ENCODE data around the gene BAIAP3. TPM values are rescaled to one million over a fixed set of nuclear protein-coding genes. Genes with fewer than 3 reads are reported as not detected.

The BAIAP3 gene
- total RNA-seq, 1 donor from 2014 or later: 3.9 TPM

DNA sequence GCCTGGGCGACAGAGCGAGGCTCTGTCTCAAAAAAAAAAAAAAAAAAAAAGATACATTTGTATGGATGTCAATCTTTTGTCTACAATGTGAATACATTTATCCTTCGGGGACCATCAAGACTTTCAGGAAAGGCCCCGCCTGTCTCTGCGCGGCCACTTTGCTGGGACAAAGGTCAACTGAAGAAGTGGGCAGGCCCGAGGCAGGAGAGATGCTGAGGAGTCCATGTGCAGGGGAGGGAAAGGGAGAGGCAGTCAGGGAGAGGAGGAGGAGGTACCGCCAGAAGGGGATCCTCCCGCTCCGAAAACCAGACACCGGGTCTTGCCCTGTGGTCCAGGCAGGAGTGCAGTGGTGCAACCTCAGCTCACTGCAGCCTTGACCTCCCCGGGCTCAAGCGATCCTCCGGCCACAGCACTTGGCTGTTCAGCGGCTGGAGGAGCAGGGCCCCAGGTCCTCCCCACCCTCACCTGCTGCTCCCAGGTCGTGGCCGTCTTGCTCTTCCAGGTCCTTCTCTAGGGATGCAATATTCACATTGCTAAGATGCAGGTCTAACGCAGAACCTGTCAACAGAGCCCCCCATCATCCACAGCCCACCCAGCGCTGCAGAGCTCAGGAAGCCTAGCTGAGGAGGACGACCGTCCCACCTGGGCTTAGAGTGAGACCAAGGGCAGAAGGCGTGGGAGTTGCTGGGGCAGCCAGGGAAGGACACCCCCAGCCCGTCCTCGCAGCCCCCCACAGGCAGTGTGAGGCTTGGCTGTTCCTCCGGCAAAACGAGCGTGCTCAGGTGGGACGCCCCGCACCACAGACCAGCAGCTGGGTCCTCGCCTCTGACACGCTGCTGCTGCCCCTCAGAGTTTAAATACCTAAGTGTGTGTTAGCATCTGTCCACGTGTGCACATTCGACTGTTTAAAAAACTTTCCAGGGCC lies 37.9 kb downstream of the BAIAP3 start:
- peaks cover 41% of the 10 kb centered on the region for H3K36me3 ChIP-seq
- H3K27me3 ChIP-seq (ENCODE audit: low read depth): no peaks in the 10 kb centered on the region
- intact Hi-C loops (cut with micrococcal nuclease): no loop called here
- H3K4me3 ChIP-seq: no peak overlapping the region
- H3K4me1 ChIP-seq: no peaks in the 10 kb centered on the region
- DNase-seq: no peak
- H3K27ac ChIP-seq (replicated peaks): no peak overlapping the region
- H3K9me3 ChIP-seq (replicated peaks): no peaks in the 10 kb centered on the region
- TF ChIP-seq, protein P1, sequence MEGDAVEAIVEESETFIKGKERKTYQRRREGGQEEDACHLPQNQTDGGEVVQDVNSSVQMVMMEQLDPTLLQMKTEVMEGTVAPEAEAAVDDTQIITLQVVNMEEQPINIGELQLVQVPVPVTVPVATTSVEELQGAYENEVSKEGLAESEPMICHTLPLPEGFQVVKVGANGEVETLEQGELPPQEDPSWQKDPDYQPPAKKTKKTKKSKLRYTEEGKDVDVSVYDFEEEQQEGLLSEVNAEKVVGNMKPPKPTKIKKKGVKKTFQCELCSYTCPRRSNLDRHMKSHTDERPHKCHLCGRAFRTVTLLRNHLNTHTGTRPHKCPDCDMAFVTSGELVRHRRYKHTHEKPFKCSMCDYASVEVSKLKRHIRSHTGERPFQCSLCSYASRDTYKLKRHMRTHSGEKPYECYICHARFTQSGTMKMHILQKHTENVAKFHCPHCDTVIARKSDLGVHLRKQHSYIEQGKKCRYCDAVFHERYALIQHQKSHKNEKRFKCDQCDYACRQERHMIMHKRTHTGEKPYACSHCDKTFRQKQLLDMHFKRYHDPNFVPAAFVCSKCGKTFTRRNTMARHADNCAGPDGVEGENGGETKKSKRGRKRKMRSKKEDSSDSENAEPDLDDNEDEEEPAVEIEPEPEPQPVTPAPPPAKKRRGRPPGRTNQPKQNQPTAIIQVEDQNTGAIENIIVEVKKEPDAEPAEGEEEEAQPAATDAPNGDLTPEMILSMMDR (IDR thresholded peaks at IDR 0.05; ENCODE audit: borderline replicate concordance): no peak

DNA sequence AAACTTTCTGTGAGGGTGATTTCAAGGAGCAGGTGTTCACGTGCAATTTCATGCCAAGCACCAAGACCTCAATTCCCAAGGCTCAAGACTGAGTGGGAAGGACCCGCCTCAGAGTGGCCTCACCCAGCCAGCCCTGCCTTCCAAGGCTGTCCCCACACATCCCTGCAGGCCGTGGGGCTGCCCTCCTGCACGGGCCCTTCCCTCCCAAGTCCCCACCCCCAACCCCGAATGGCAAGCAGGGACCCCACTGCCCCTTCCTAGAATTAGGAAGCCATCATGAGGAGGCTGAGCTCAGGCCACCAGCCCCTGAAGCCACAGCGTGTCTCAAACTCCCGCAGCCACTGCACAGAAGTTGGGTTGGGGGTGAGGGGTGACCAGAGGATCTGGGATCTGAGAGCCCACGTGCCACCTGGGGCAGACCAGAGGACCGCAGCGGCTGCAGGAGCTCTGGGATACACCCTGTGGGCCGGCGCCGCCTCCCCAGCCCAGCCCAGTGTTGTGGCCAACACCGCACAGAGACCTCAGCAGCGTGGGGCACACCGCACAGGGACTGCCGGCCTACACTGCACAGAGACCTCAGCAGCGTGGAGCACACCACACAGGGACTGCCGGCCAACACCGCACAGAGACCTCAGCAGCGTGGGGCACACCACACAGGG lies 39.0 kb downstream of the BAIAP3 start:
- Histone ChIP-seq H3K27ac (replicated peaks) (no peak overlapping the region), H3K4me3 (no peak overlapping the region), H3K27me3 (ENCODE audit: low read depth) (no peaks in the 10 kb centered on the region), H3K4me1 (no peaks in the 10 kb centered on the region), H3K36me3 (peaks cover 33% of the 10 kb centered on the region), H3K9me3 (replicated peaks) (no peaks in the 10 kb centered on the region)
- DNase-seq: no peak
- intact Hi-C loops (cut with micrococcal nuclease): no loop called here
- TF ChIP-seq, protein P1 (IDR thresholded peaks at IDR 0.05; ENCODE audit: borderline replicate concordance): no peak

DNA sequence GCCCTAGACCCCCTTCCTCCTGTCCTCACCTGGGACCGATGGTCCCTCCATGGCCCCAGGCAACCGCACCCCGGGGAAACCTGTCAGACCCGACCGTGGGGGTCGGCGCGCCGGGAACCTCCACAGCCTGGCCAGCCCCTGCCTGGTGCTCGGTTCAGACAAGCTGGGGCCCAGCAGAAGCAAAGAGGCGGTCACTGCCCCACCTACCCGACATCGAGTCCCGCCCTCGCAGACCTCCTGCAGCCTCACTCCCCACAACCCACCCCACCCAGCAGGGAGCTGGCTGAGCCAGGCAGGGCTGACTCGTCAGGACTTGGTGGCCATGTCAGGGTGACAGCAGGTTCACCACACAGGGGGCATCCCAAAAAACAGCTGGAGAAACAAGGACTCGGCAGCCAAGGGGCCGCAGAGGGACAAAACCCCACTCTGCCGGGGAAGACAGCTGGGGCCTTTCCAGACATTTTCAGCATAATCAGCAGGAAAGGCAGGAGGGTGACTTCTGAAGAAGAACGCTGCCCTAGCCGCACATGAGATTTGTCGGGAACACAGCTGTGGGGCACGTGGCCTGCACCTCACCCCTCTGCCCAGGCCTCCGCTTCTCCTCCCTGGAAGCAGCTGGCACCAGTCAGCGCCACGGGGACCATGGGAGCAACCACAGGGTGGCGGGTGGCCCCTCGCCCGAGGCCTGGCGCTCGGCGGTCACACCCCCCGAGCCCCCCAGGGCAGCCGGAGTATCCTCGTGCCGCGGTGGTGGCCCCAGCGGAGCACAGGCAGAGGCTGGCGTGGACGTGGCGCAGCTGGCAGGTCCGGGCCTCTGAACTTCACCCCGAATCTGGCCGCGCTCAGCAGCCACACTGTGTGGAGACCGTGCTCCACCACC lies 41.2 kb downstream of the BAIAP3 start:
- DNase-seq: no peak
- Histone ChIP-seq H3K9me3 (replicated peaks) (no peaks in the 10 kb centered on the region), H3K27ac (replicated peaks) (no peak overlapping the region), H3K27me3 (ENCODE audit: low read depth) (no peaks in the 10 kb centered on the region), H3K4me3 (no peak overlapping the region), H3K4me1 (peaks cover 20% of the 10 kb centered on the region), H3K36me3 (peaks cover 20% of the 10 kb centered on the region)
- intact Hi-C loops (cut with micrococcal nuclease): no loop called here
- TF ChIP-seq, protein P1 (IDR thresholded peaks at IDR 0.05; ENCODE audit: borderline replicate concordance): no peak

DNA sequence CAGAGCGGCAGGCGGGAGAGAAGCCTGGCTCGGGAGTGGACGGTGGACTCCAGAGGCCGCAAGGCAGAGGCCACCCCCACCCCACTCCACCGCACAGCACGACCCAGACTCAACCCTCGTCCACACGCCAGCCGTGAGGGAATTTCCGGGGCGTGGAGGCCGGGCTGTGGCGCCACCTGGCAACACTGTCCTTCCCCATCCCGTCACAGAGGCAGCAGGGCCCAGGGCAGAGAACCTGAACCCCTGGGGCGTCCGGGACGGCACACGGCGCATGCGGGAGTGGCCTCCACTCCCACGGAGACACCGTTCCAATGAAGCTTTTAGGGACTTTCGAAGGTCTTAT lies 41.8 kb downstream of the BAIAP3 start:
- no peak overlapping the region for H3K4me3 ChIP-seq
- no peak for DNase-seq
- H3K36me3 ChIP-seq: peaks cover 14% of the 10 kb centered on the region
- no peaks in the 10 kb centered on the region for H3K27me3 ChIP-seq (ENCODE audit: low read depth)
- intact Hi-C loops (cut with micrococcal nuclease): no loop called here
- TF ChIP-seq, protein P1 (IDR thresholded peaks at IDR 0.05; ENCODE audit: borderline replicate concordance): no peak
- H3K4me1 ChIP-seq: peaks cover 20% of the 10 kb centered on the region
- H3K27ac ChIP-seq (replicated peaks): no peak overlapping the region
- H3K9me3 ChIP-seq (replicated peaks): no peaks in the 10 kb centered on the region

DNA sequence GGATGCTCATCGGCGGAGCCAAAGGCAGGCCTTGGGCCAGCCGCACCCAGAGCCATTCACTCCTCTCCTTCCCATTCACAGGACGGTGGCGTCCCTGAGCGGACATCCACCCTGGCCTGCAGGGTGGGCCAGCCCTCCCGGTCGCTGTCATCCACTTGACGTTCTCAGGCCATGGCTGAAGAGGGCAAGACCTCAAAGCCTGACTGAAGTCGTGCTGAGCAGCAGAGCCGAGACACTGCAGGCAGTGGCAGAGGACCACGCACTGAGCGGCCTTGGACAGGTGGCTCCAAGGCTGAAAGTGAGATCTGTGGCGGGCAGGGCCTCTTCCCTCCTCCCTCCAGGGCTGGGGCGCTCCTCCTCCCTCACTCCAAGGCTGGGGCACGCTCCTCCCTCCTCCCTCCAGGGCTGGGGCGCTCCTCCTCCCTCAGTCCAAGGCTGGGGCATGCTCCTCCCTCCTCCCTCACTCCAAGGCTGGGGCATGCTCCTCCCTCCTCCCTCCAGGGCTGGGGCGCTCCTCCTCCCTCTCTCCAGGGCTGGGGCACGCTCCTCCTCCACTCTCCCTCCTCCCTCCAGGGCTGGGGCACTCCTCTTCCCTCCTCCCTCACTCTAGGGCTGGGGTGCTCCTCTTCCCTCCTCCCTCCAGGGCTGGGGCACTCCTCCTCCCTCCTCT lies 42.4 kb downstream of the BAIAP3 start:
- peaks cover 20% of the 10 kb centered on the region for H3K4me1 ChIP-seq
- intact Hi-C loops (cut with micrococcal nuclease): no loop called here
- H3K36me3 ChIP-seq: peaks cover 14% of the 10 kb centered on the region
- TF ChIP-seq, protein P1 (IDR thresholded peaks at IDR 0.05; ENCODE audit: borderline replicate concordance): no peak
- H3K27ac ChIP-seq (replicated peaks): no peak overlapping the region
- H3K27me3 ChIP-seq (ENCODE audit: low read depth): no peaks in the 10 kb centered on the region
- no peak overlapping the region for H3K4me3 ChIP-seq
- no peak for DNase-seq
- H3K9me3 ChIP-seq (replicated peaks): no peaks in the 10 kb centered on the region

Data from left ventricle myocardium inferior (tissue), 1 donor.